GM23248 (cell line): Measurements from ENCODE around the gene MICAL1. TPM values are rescaled to one million over a fixed set of nuclear protein-coding genes. Genes with fewer than 3 reads are reported as not detected.

ENCODE experiments used
- DNase-seq: peaks from one replicate; pipeline ENCODE4 v3.0.0-alpha.2; 2015
- H2AFZ ChIP-seq: fragments of 200-600 bp; sonication (generic); 2 replicates; pipeline ENCODE4 v1.6.1; 2016; ENCODE audit warnings: antibody characterized with exemption
- H3F3A ChIP-seq: fragments of 200-600 bp; sonication (generic); 2 replicates; pipeline ENCODE4 v1.6.1; 2016; ENCODE audit warnings: mild to moderate bottlenecking, antibody characterized with exemption, mixed run types; ENCODE audit not compliant: insufficient read depth
- H3K27ac ChIP-seq: fragments of 200-600 bp; sonication (generic); 2 replicates; pipeline ENCODE4 v1.5.1; 2016; ENCODE audit warnings: mild to moderate bottlenecking
- H3K27me3 ChIP-seq: fragments of 200-600 bp; sonication (generic); replicated peaks from 2 replicates; pipeline ENCODE4 v1.6.1; 2016; ENCODE audit warnings: mild to moderate bottlenecking; ENCODE audit not compliant: insufficient read depth
- H3K36me3 ChIP-seq: fragments of 200-600 bp; sonication (generic); 2 replicates; pipeline ENCODE4 v1.6.1; 2016; ENCODE audit warnings: low read depth, mild to moderate bottlenecking
- H3K4me1 ChIP-seq: fragments of 200-600 bp; sonication (generic); 2 replicates; pipeline ENCODE4 v1.6.1; 2016; ENCODE audit warnings: mild to moderate bottlenecking; ENCODE audit not compliant: insufficient read depth
- H3K4me2 ChIP-seq: fragments of 200-600 bp; sonication (generic); one replicate; pipeline ENCODE4 v1.6.1; 2016; ENCODE audit warnings: mild to moderate bottlenecking; ENCODE audit not compliant: unreplicated experiment
- H3K4me3 ChIP-seq: fragments of 200-600 bp; sonication (generic); 2 replicates; pipeline ENCODE4 v1.5.1; 2016; ENCODE audit warnings: mild to moderate bottlenecking
- H3K79me2 ChIP-seq: fragments of 200-600 bp; sonication (generic); 2 replicates; pipeline ENCODE4 v1.6.1; 2016; ENCODE audit warnings: mild to moderate bottlenecking; ENCODE audit not compliant: insufficient read depth
- H3K9ac ChIP-seq: fragments of 200-600 bp; sonication (generic); 2 replicates; pipeline ENCODE4 v1.6.1; 2016; ENCODE audit warnings: mild to moderate bottlenecking
- H3K9me2 ChIP-seq: fragments of 200-600 bp; sonication (generic); 2 replicates; pipeline ENCODE4 v1.6.1; 2016; ENCODE audit warnings: mixed run types, mild to moderate bottlenecking, moderate library complexity; ENCODE audit not compliant: insufficient read depth
- H3K9me3 ChIP-seq: fragments of 200-600 bp; sonication (generic); one replicate; pipeline ENCODE4 v1.6.1; 2017; ENCODE audit warnings: low read depth
- H4K20me1 ChIP-seq: fragments of 200-600 bp; sonication (generic); 2 replicates; pipeline ENCODE4 v1.6.0; 2016; ENCODE audit not compliant: insufficient read depth
- EZH2 ChIP-seq: fragments of 200-600 bp; sonication (generic); IDR thresholded peaks from 2 replicates; pipeline ENCODE4 v1.6.1; 2018; ENCODE audit warnings: antibody characterized with exemption, mild to moderate bottlenecking; ENCODE audit not compliant: insufficient read depth, poor library complexity, severe bottlenecking
- EZH2phosphoT487 ChIP-seq: fragments of 200-600 bp; sonication (generic); IDR thresholded peaks from 2 replicates; pipeline ENCODE4 v1.6.1; 2018; ENCODE audit warnings: antibody characterized with exemption, moderate library complexity, mild to moderate bottlenecking, low read depth; ENCODE audit not compliant: insufficient read depth
- WGBS, 2 experiments: methylation state at CpG; one replicate each; pipeline ENCODE4 v1.1.6; 2015 to 2017; ENCODE audit warnings: low lambda C conversion rate in 2 of 2, low coverage in 1 of 2; ENCODE audit errors: missing lambda C conversion rate in 2 of 2; 5-methylcytosine and 5-hydroxymethylcytosine counted together
- in situ Hi-C: fragments of 300-500 bp; cut with MboI; formaldehyde crosslinking; loops from 2 replicates; pipeline ENCODE4 v1.15.0; 2020
- polyA plus RNA-seq: library from polyadenylated mRNA; unstranded; fragments of >200 nt; fragmentation: Nextera tagmentation; extraction: Ambion mirVana; gene quantifications from 2 replicates; pipeline ENCODE4 v1.2.1, GENCODE V29; 2016
- total RNA-seq: library from RNA; depleted of rRNA; stranded (reverse); fragments of >200 nt; shearing (Covaris generic); gene quantifications from 2 replicates; pipeline ENCODE4 v1.2.3, GENCODE V29; 2014

Gene MICAL1
- total and polyA plus RNA-seq, 2 experiments from 2014 or later: 26.1 to 57.8 TPM

GRCh38 chr6:109447878-109448555 lies 7.6 kb downstream of the MICAL1 start:
- Histone ChIP-seq H3K9me2 (no peaks in the 10 kb centered on the region), H3K79me2 (no peaks in the 10 kb centered on the region), H3K4me3 (no peak overlapping the region), H3K4me2 (no peak overlapping the region), H2AFZ (no peak overlapping the region), H3K9ac (no peak overlapping the region), H3K4me1 (no peaks in the 10 kb centered on the region), H3K9me3 (no peaks in the 10 kb centered on the region), H3K36me3 (peaks cover 9% of the 10 kb centered on the region; the same call in 1 of the 2 replicates), H3K27me3 (no peaks in the 10 kb centered on the region), H3F3A (0 out of 2 replicates have a peak, but pooled peaks cover 4% of the 10 kb centered on the region), H4K20me1 (no peaks in the 10 kb centered on the region), H3K27ac (no peak overlapping the region)
- WGBS, 2 experiments: 89 to 93% methylated on average over 8 of the region's 8 CpGs
- no peak for TF ChIP-seq EZH2phosphoT487
- TF ChIP-seq EZH2: no peak
- in situ Hi-C loops: no loop called here
- DNase-seq: no peak

GRCh38 chr6:109447087-109447486 lies 8.5 kb downstream of the MICAL1 start:
- Histone ChIP-seq H3K9ac (no peak overlapping the region), H3K4me1 (no peaks in the 10 kb centered on the region), H3F3A (0 out of 2 replicates have a peak, but pooled peaks cover 4% of the 10 kb centered on the region), H3K79me2 (no peaks in the 10 kb centered on the region), H3K4me2 (no peak overlapping the region), H2AFZ (no peak overlapping the region), H4K20me1 (no peaks in the 10 kb centered on the region), H3K27ac (no peak overlapping the region), H3K4me3 (no peak overlapping the region), H3K27me3 (no peaks in the 10 kb centered on the region), H3K36me3 (peaks cover 7% of the 10 kb centered on the region; the same call in 1 of the 2 replicates), H3K9me3 (no peaks in the 10 kb centered on the region), H3K9me2 (no peaks in the 10 kb centered on the region)
- 97 to 98% methylated on average over 10 of the region's 10 CpGs for WGBS, 2 experiments
- DNase-seq: no peak
- TF ChIP-seq EZH2phosphoT487: no peak
- TF ChIP-seq EZH2: no peak
- in situ Hi-C loops: no loop called here

GRCh38 chr6:109446541-109446940 lies 9.0 kb downstream of the MICAL1 start:
- TF ChIP-seq EZH2 (no peak), EZH2phosphoT487 (no peak)
- H3K4me3 ChIP-seq: no peak overlapping the region
- H3K9me2 ChIP-seq: no peaks in the 10 kb centered on the region
- in situ Hi-C loops: no loop called here
- peaks cover 3% of the 10 kb centered on the region; the same call in 1 of the 2 replicates for H3K4me1 ChIP-seq
- H3F3A ChIP-seq: 0 out of 2 replicates have a peak, but pooled peaks cover 4% of the 10 kb centered on the region
- no peaks in the 10 kb centered on the region for H4K20me1 ChIP-seq
- H3K79me2 ChIP-seq: no peaks in the 10 kb centered on the region
- no peak overlapping the region for H3K27ac ChIP-seq
- H3K9ac ChIP-seq: no peak overlapping the region
- no peak for DNase-seq
- 82 to 84% methylated on average over 8 of the region's 8 CpGs for WGBS, 2 experiments
- no peaks in the 10 kb centered on the region for H3K27me3 ChIP-seq
- no peak overlapping the region for H2AFZ ChIP-seq
- H3K9me3 ChIP-seq: no peaks in the 10 kb centered on the region
- no peak overlapping the region for H3K4me2 ChIP-seq
- H3K36me3 ChIP-seq: peaks cover 2% of the 10 kb centered on the region; the same call in 1 of the 2 replicates

GRCh38 chr6:109446072-109446471 lies 9.5 kb downstream of the MICAL1 start:
- in situ Hi-C loops: no loop called here
- Histone ChIP-seq H3K4me2 (no peak overlapping the region), H3K9ac (no peak overlapping the region), H3K4me3 (no peak overlapping the region), H3K9me2 (no peaks in the 10 kb centered on the region), H2AFZ (no peak overlapping the region), H3K27me3 (no peaks in the 10 kb centered on the region), H3K79me2 (no peaks in the 10 kb centered on the region), H3F3A (0 out of 2 replicates have a peak, but pooled peaks cover 4% of the 10 kb centered on the region), H3K9me3 (no peaks in the 10 kb centered on the region), H3K4me1 (peaks cover 4% of the 10 kb centered on the region; the same call in 1 of the 2 replicates), H4K20me1 (no peaks in the 10 kb centered on the region), H3K36me3 (peaks cover 2% of the 10 kb centered on the region; the same call in 1 of the 2 replicates), H3K27ac (no peak overlapping the region)
- TF ChIP-seq EZH2phosphoT487 (no peak), EZH2 (no peak)
- WGBS, 2 experiments: 86 to 91% methylated on average over 13 to 15 of the region's 15 CpGs
- no peak for DNase-seq
